Measurements from ENCODE around the gene WNK3. TPM values are rescaled to one million over a fixed set of nuclear protein-coding genes. Genes with fewer than 3 reads are reported as not detected.

The WNK3 gene
- total RNA-seq, 4 donors from 2014 or later, result 0.68 to 1.1 (median 1.0) TPM

DNA sequence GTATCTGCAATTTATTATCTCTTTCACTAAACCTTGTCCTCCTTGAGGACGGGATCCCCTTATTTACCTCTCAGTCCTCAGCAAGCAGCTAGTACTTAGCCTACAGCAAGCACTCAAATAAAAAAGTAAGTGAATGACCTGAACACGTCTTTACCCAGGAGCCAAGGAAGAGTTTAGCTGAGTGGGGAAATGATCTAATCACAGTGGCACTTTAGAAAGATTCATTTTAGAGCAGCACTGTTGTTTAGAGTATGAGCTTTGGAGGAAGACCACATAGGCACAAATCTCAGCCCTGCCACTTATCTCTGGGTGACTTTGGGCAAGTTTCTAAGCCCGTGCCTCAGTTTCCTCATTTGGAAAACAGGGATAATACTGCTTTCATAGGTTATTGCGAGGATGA, 177.4 kb downstream of the WNK3 start:
- TF ChIP-seq, protein P1, sequence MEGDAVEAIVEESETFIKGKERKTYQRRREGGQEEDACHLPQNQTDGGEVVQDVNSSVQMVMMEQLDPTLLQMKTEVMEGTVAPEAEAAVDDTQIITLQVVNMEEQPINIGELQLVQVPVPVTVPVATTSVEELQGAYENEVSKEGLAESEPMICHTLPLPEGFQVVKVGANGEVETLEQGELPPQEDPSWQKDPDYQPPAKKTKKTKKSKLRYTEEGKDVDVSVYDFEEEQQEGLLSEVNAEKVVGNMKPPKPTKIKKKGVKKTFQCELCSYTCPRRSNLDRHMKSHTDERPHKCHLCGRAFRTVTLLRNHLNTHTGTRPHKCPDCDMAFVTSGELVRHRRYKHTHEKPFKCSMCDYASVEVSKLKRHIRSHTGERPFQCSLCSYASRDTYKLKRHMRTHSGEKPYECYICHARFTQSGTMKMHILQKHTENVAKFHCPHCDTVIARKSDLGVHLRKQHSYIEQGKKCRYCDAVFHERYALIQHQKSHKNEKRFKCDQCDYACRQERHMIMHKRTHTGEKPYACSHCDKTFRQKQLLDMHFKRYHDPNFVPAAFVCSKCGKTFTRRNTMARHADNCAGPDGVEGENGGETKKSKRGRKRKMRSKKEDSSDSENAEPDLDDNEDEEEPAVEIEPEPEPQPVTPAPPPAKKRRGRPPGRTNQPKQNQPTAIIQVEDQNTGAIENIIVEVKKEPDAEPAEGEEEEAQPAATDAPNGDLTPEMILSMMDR (IDR thresholded peaks at IDR 0.05; ENCODE audit: low read depth), result no peak

DNA sequence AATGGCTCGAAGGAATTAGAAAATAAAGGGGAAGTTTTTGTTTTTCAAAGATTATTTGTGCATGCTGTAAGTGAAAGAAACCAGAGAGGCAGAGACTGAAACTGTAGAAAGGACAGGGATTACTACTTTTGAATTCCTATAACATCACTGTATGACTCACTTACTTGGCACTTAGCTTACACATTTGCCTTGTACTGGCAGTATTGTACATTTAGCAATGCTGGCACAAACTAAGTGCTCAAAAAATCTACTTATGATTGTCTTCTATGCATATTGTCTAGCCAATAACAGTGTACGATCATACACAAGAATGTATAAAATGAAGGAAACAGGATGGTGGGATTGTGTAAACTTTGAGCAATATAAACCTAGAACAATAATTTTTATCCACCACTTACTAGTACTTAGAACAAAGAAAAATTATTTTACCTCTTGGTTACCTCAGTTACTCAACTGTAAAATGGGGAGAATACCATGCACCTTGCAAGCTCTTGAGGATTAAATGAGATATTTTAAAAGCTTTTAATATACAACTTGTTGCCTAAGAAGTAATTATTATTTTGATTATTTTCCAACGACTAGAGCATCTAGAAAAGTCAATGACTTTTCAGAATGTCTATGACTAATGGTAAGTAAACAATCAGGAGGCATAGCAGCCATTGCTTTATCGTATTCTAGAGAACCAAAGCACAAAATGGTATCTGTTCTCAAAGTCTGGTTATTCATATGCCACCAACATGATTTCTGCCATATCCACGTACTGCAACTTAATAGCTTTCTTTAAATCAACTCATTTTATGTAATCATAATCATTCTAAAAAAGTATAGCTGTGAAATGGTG, 179.5 kb downstream of the WNK3 start:
- TF ChIP-seq, protein P1 (IDR thresholded peaks at IDR 0.05; ENCODE audit: low read depth), result no peak

DNA sequence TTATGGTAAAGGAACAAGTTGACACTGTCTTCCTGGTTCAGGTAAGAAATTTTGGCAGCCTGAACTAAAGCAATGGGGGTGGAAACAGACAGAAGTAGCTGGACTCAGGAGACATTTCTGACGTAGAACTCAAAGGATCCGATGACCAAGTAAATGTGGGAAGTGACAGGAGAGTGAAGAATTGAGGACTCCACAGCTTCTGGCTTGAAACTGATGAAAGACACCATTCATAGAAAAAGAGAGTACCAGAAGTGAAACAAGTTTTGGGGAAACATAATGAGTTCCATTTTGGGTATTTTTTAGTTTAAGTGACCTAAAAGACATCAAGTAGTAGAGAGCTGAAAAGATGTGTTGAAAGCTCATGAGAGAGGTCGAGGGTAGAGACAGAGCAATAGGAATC, 180.5 kb downstream of the WNK3 start:
- TF ChIP-seq, protein P1 (IDR thresholded peaks at IDR 0.05; ENCODE audit: low read depth), result no peak

DNA sequence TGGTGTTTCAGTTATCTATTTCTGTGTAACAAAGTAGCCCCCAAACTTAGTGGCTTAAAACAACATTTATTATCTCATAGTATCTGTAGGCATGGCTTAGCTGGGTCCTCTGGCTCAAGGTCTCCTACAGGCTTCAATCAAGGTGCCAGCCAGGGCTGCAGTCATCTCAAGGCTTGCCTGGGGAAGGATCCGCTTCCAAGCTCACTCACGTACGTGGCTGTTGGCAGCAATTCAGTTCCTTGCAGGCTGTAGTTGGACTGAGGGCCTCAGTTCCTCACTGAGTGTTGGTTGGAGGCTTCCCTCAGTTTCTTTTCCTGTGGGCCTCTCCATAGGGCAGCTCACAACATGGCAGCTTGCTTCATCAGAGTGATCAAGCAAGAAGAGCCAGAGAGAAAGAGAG, 184.1 kb downstream of the WNK3 start:
- TF ChIP-seq, protein P1 (IDR thresholded peaks at IDR 0.05; ENCODE audit: low read depth), result no peak

DNA sequence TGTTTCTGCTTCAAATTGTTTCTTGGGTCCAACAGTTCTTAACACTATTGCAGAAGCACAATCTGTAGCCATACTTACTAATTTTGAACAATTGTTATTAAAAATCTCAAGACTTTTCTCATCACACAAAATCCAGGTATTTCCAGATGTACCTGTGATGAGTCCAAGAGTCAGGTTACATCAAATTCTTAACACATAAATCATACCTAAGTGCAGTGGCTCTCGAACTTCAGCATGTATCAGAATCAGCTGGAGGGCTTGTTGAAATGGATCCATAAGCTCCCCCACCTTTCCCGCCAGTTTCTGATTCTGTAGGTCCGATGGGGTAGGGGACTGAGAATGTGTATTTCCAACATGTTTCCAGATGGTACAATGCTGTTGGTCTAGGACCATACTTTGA, 185.4 kb downstream of the WNK3 start:
- TF ChIP-seq, protein P1 (IDR thresholded peaks at IDR 0.05; ENCODE audit: low read depth), result no peak

DNA sequence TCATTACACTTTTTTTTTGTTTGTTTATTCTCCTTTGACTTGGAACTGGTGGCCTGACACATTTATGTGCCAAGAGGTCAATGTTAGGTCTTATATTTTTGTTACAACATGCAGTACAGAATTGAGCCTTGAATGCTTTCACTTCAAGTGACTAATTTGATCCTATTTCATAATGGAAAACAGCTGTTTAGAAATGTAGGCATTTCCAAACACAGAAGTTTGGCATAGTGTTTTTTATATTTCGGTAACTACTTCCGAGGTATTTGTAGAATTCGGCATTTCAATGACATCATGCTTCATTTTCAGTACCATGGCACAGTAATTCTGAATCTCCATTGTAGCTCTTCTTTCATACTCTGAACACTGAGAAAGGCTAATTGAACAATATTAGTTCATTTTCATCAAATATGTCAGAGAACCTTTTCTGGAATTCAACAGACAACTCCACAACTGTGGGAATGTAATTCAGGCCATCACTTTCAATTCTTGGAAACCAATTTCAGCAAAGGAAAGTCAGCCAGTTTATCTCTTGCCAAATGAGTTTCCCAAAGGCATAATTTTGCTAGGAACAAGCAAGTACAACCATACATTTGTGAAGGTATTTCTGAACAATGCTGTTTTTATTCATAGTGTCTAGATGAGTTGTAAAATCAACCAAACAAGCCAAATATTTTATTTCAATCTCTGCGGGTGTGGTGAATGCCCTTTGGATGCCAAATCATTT, 186.2 kb downstream of the WNK3 start:
- TF ChIP-seq, protein P1 (IDR thresholded peaks at IDR 0.05; ENCODE audit: low read depth), result no peak

DNA sequence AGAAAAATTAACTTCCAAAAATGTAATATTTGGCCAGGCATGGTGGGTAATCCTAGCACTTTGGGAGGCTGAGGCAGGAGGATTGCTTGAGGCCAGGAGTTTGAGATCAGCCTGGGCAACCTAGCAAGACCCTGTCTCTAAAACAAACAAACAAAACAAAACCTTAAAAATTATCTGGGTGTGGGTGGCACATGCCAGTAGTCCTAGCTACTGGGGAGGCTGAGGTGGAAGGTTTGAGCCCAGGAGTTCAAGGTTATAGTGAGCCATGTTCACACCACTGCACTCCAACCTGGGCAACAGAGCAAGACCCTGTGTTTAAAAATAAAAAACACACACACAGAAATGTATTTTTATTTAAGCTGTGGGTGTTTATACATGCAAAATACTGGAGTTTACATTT, 186.8 kb downstream of the WNK3 start:
- TF ChIP-seq, protein P1 (IDR thresholded peaks at IDR 0.05; ENCODE audit: low read depth), result no peak

Measured in subcutaneous adipose tissue (tissue), 4 donors.